Right cardiac atrium (tissue), 5 donors: ENCODE measurements around the gene C4orf17. TPM values are rescaled to one million over a fixed set of nuclear protein-coding genes. Genes with fewer than 3 reads are reported as not detected.

Experiments used
- ATAC-seq, 2 donors: fragments of 200-7000 bp; cut with Tn5 transposase; one replicate each; pipeline versions ENCODE4 v1.8.0 to v1.9.1; 2020; ENCODE audit warnings: moderate library complexity in 2 of 2, mild to moderate bottlenecking in 1 of 2
- DNase-seq, 3 donors: peaks; one replicate each; pipeline ENCODE4 v3.0.0-alpha.2; 2020
- H3K27ac ChIP-seq: one replicate; pipeline ENCODE4 v1.5.1; 2013; ENCODE audit warnings: mild to moderate bottlenecking, low read length, control low read depth, moderate library complexity
- H3K27me3 ChIP-seq: one replicate; pipeline ENCODE4 v1.6.1; 2013; ENCODE audit not compliant: control insufficient read depth, insufficient read depth
- H3K4me1 ChIP-seq: one replicate; pipeline ENCODE4 v1.6.1; 2013; ENCODE audit warnings: low read length; ENCODE audit not compliant: control insufficient read depth, insufficient read depth
- H3K4me3 ChIP-seq: one replicate; pipeline ENCODE4 v1.5.1; 2013; ENCODE audit warnings: low read length, control low read depth
- H3K9me3 ChIP-seq: one replicate; pipeline ENCODE4 v1.6.1; 2013; ENCODE audit warnings: low read length; ENCODE audit not compliant: control insufficient read depth
- WGBS: extraction: QIAGEN DNeasy Blood & Tissue Kit; methylation state at CpG from one replicate; pipeline ENCODE4 v1.1.7; 2013; 5-methylcytosine and 5-hydroxymethylcytosine counted together
- intact Hi-C, 4 donors: fragments of 100-400 bp; cut with DNase I; formaldehyde crosslinking; loops; one replicate each; pipeline versions ENCODE4 v1.11.0 to v1.14.0; 2022 to 2023
- long read RNA-seq, 4 donors: library from polyadenylated mRNA; unstranded; transcript quantifications; one replicate each; pipeline ENCODE4 v2.0.0, GENCODE V29; 2020 to 2021
- polyA plus RNA-seq: library from polyadenylated mRNA; stranded (reverse); fragments of 200-250 nt; gene quantifications from one replicate; pipeline ENCODE4 v1.2.3, GENCODE V29; 2013
- total RNA-seq, 4 donors: library from RNA; stranded (reverse); fragmentation: NEBNext Ultra II Directional; extraction: Animal tissue kit (Norgen Biotek cat#: 25700); gene quantifications; one replicate each; pipeline ENCODE4 v1.2.1, GENCODE V29; 2021
- donor health status: healthy with polysubstance abuse.
- donor health status: DM: no; HTN: yes; CAD: no.
- donor health status: DM: no; HTN: no; CAD: no.
- donor health status: DM: no; HTN: yes; CAD: no; lungs with severe emphysema.
- donor health status: DM: yes; HTN: yes; CAD: no.

C4orf17 gene
- total RNA-seq (not detected), polyA plus RNA-seq (not detected)
- long read RNA-seq, donor 1 = 0 reads
- long read RNA-seq, donor 2 = 0 reads
- long read RNA-seq, donor 3 = 0 reads
- long read RNA-seq, donor 4 = 0 reads

- Histone ChIP-seq H3K4me3 (no peak within 1 kb of the TSS), H3K27me3 (no peaks in the 10 kb centered on the region), H3K9me3 (no peaks in the 10 kb centered on the region), H3K4me1 (no peaks in the 10 kb centered on the region), H3K27ac (no peak within 1 kb of the TSS)
- 70% methylated on average over 4 of the region's 4 CpGs for WGBS
- DNase-seq = no peak
- no peak for ATAC-seq
- intact Hi-C loops = no loop called here
These were observed at the start of gene C4orf17 for GRCh38 chr4:99510721-99511120. Gene C4orf17 (plus strand): TSS chr4:99511021. CDS start chr4:99513082, 2,061 bp downstream.

- 50% methylated on average over 4 of the region's 4 CpGs for WGBS
- no peak for ATAC-seq
- intact Hi-C loops = loop anchor here in 1 of 4 donors (5.0 kb wide), 1 partner anchor 345 kb away; no protein-coding TSS in a partner anchor
- no peaks in the 10 kb centered on the region for H3K27me3 ChIP-seq
- DNase-seq = no peak
- H3K4me3 ChIP-seq = no peak overlapping the region
- no peaks in the 10 kb centered on the region for H3K9me3 ChIP-seq
- H3K4me1 ChIP-seq = no peaks in the 10 kb centered on the region
- H3K27ac ChIP-seq = no peak overlapping the region
These were observed 49.0 kb upstream of the C4orf17 start for GRCh38 chr4:99461623-99462401.

GRCh38 chr4:99462875-99463464 is 47.9 kb upstream of the C4orf17 start:
- ATAC-seq (peak; percentile 74 to 83), DNase-seq (peak; percentile 27 to 52 (median 30))
- intact Hi-C loops = loop anchor here in 1 of 4 donors (5.0 kb wide), 1 partner anchor 346 kb away; no protein-coding TSS in a partner anchor
- H3K4me3 ChIP-seq = no peak overlapping the region
- H3K27ac ChIP-seq = no peak overlapping the region
- no peaks in the 10 kb centered on the region for H3K9me3 ChIP-seq
- H3K27me3 ChIP-seq = no peaks in the 10 kb centered on the region
- 28% methylated on average over 4 of the region's 4 CpGs for WGBS
- no peaks in the 10 kb centered on the region for H3K4me1 ChIP-seq

- WGBS = 62% methylated on average over 2 of the region's 2 CpGs
- Histone ChIP-seq H3K27ac (no peak overlapping the region), H3K9me3 (no peaks in the 10 kb centered on the region), H3K4me1 (no peaks in the 10 kb centered on the region), H3K4me3 (no peak overlapping the region), H3K27me3 (no peaks in the 10 kb centered on the region)
- ATAC-seq (no peak), DNase-seq (no peak)
- intact Hi-C loops = loop anchor here in 1 of 4 donors (5.0 kb wide), 1 partner anchor 346 kb away; no protein-coding TSS in a partner anchor
These were observed 47.3 kb upstream of the C4orf17 start for GRCh38 chr4:99463566-99463965.

- no peak overlapping the region for H3K4me3 ChIP-seq
- no peaks in the 10 kb centered on the region for H3K27me3 ChIP-seq
- WGBS = 45% methylated on average over 2 of the region's 2 CpGs
- H3K4me1 ChIP-seq = no peaks in the 10 kb centered on the region
- no peak overlapping the region for H3K27ac ChIP-seq
- DNase-seq = no peak
- no peak for ATAC-seq
- intact Hi-C loops = no loop called here
- no peaks in the 10 kb centered on the region for H3K9me3 ChIP-seq
These were observed 42.9 kb upstream of the C4orf17 start for GRCh38 chr4:99467887-99468286.

- H3K4me1 ChIP-seq = no peaks in the 10 kb centered on the region
- intact Hi-C loops = no loop called here
- no peak overlapping the region for H3K4me3 ChIP-seq
- no peaks in the 10 kb centered on the region for H3K27me3 ChIP-seq
- DNase-seq = no peak
- ATAC-seq = no peak
- H3K9me3 ChIP-seq = no peaks in the 10 kb centered on the region
- 54% methylated on average over 1 of the region's 1 CpG for WGBS
- no peak overlapping the region for H3K27ac ChIP-seq
These were observed 41.9 kb upstream of the C4orf17 start for GRCh38 chr4:99468889-99469288.

GRCh38 chr4:99471349-99471748 is 39.5 kb upstream of the C4orf17 start:
- DNase-seq = no peak
- Histone ChIP-seq H3K4me1 (no peaks in the 10 kb centered on the region), H3K4me3 (no peak overlapping the region), H3K9me3 (no peaks in the 10 kb centered on the region), H3K27me3 (no peaks in the 10 kb centered on the region), H3K27ac (no peak overlapping the region)
- ATAC-seq = no peak
- intact Hi-C loops = no loop called here

- Histone ChIP-seq H3K4me1 (no peaks in the 10 kb centered on the region), H3K9me3 (no peaks in the 10 kb centered on the region), H3K27ac (no peak overlapping the region), H3K4me3 (no peak overlapping the region), H3K27me3 (no peaks in the 10 kb centered on the region)
- intact Hi-C loops = no loop called here
- ATAC-seq (no peak), DNase-seq (no peak)
- WGBS = 15% methylated on average over 1 of the region's 1 CpG
These were observed 38.9 kb upstream of the C4orf17 start for GRCh38 chr4:99471896-99472295.

- ATAC-seq (no peak), DNase-seq (no peak)
- Histone ChIP-seq H3K9me3 (no peaks in the 10 kb centered on the region), H3K27ac (no peak overlapping the region), H3K27me3 (no peaks in the 10 kb centered on the region), H3K4me3 (no peak overlapping the region), H3K4me1 (no peaks in the 10 kb centered on the region)
- intact Hi-C loops = no loop called here
- WGBS = 79% methylated on average over 1 of the region's 1 CpG
These were observed 37.7 kb upstream of the C4orf17 start for GRCh38 chr4:99473131-99473530.

GRCh38 chr4:99483636-99484035 is 27.2 kb upstream of the C4orf17 start:
- DNase-seq = no peak
- Histone ChIP-seq H3K27me3 (no peaks in the 10 kb centered on the region), H3K4me3 (no peak overlapping the region), H3K4me1 (no peaks in the 10 kb centered on the region), H3K27ac (no peak overlapping the region), H3K9me3 (no peaks in the 10 kb centered on the region)
- intact Hi-C loops = no loop called here
- no peak for ATAC-seq
- WGBS = 81% methylated on average over 1 of the region's 1 CpG

- Histone ChIP-seq H3K4me3 (no peak overlapping the region), H3K27ac (no peak overlapping the region), H3K4me1 (no peaks in the 10 kb centered on the region), H3K9me3 (no peaks in the 10 kb centered on the region), H3K27me3 (no peaks in the 10 kb centered on the region)
- no peak for DNase-seq
- ATAC-seq = no peak
- 92% methylated on average over 1 of the region's 1 CpG for whole genome bisulfite sequencing
- intact Hi-C loops = no loop called here
These were observed 25.6 kb upstream of the C4orf17 start for GRCh38 chr4:99485212-99485611.
